Prostate gland (tissue), 2 donors: ENCODE data around the gene DISP2.

ENCODE experiments used
- POLR2A ChIP-seq: fragments of 450-650 bp; IDR thresholded peaks from one replicate; pipeline ENCODE4 v1.6.1; 2016; ENCODE audit warnings: antibody characterized with exemption, mild to moderate bottlenecking
- TF ChIP-seq, protein P1 (sequence below), 4 experiments: fragments of 200-600 bp in 2 of 4; fragments of 450-650 bp in 2 of 4; sonication (generic) in 2 of 4; IDR thresholded peaks; 1 replicate in 3 of 4; 2 replicates in 1 of 4; pipeline ENCODE4 v1.5.1; 2016 to 2019; ENCODE audit warnings: antibody characterized with exemption in 4 of 4, mild to moderate bottlenecking in 2 of 4, moderate library complexity in 2 of 4

DNA sequence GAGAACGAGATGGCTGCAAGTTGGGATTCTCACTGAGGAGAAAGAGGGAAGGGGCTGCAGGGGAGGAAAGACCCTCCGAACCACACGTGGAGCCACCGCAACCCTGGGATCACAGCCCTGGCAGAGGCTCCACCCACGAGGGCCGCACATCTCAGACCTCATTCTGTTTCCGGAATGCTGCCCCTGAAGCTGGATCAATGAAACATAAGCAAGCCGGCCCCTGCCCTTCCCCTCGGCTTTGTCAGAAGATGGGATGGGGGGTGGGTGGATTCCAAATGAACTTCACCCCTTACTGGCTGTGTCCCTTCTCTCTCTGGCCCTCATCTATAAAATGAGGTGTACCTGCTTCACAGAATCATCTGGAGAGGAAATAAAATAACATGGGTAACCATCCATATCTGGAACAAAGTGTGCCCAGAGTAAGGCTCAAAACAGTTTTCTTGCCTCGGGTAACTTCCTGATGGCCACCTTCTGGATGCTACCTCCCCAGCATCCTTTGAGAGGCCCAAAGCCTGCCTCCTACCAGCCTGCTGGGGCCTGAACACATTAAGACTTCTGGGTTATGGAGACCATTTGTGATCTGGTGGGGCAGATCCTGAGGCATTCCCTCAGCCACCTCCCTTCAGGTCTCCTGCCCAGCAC lies 12.7 kb upstream of the DISP2 start:
- TF ChIP-seq, protein P1, sequence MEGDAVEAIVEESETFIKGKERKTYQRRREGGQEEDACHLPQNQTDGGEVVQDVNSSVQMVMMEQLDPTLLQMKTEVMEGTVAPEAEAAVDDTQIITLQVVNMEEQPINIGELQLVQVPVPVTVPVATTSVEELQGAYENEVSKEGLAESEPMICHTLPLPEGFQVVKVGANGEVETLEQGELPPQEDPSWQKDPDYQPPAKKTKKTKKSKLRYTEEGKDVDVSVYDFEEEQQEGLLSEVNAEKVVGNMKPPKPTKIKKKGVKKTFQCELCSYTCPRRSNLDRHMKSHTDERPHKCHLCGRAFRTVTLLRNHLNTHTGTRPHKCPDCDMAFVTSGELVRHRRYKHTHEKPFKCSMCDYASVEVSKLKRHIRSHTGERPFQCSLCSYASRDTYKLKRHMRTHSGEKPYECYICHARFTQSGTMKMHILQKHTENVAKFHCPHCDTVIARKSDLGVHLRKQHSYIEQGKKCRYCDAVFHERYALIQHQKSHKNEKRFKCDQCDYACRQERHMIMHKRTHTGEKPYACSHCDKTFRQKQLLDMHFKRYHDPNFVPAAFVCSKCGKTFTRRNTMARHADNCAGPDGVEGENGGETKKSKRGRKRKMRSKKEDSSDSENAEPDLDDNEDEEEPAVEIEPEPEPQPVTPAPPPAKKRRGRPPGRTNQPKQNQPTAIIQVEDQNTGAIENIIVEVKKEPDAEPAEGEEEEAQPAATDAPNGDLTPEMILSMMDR (IDR thresholded peaks at IDR 0.05), result no peak
- TF ChIP-seq POLR2A, result no peak
